GM23338 (cell line): ENCODE measurements around the gene GPR6.

Source experiments
- CREB1 ChIP-seq: fragments of 250-450 bp; sonication (Bioruptor Pico); IDR thresholded peaks from 2 replicates; pipeline ENCODE4 v1.5.0; 2020; ENCODE audit warnings: low read depth, mild to moderate bottlenecking, moderate library complexity
- CTCF ChIP-seq, 2 experiments: fragments of 200-600 bp in 1 of 2; sonication (generic) in 1 of 2; conservative IDR thresholded peaks; 2 replicates each; pipeline versions ENCODE4 v1.5.1 to v1.6.1; 2016 to 2017; ENCODE audit warnings: antibody characterized with exemption in 2 of 2, low read depth in 2 of 2, mild to moderate bottlenecking in 2 of 2, moderate library complexity in 1 of 2
- EZH2 ChIP-seq: fragments of 200-600 bp; sonication (generic); IDR thresholded peaks from one replicate; pipeline ENCODE4 v1.8.0; 2017; ENCODE audit warnings: antibody characterized with exemption, mild to moderate bottlenecking, low read depth; ENCODE audit not compliant: unreplicated experiment
- JUNB ChIP-seq: IDR thresholded peaks from one replicate; pipeline ENCODE4 v1.6.1; 2016; ENCODE audit warnings: antibody characterized with exemption; ENCODE audit not compliant: unreplicated experiment
- POLR2AphosphoS5 ChIP-seq: IDR thresholded peaks from 2 replicates; pipeline ENCODE4 v1.6.1; 2016; ENCODE audit warnings: antibody characterized with exemption, low read depth
- REST ChIP-seq: IDR thresholded peaks from one replicate; pipeline ENCODE4 v1.6.1; 2018; ENCODE audit warnings: antibody characterized with exemption; ENCODE audit not compliant: unreplicated experiment

- TF ChIP-seq CTCF (conservative IDR thresholded peaks at IDR 0.05; ENCODE audit: low read depth in 2 of 2) = no peak
- TF ChIP-seq EZH2 = no peak
- no peak for TF ChIP-seq JUNB
- no peak for TF ChIP-seq REST
- no peak for TF ChIP-seq POLR2AphosphoS5
- no peak for TF ChIP-seq CREB1 (CRISPR knock-in tag)
Observed at GRCh38 chr6:109966299-109966698, 11.8 kb upstream of the GPR6 start.
